ENCODE measurements around the gene TEN1.

The TEN1 gene

DNA sequence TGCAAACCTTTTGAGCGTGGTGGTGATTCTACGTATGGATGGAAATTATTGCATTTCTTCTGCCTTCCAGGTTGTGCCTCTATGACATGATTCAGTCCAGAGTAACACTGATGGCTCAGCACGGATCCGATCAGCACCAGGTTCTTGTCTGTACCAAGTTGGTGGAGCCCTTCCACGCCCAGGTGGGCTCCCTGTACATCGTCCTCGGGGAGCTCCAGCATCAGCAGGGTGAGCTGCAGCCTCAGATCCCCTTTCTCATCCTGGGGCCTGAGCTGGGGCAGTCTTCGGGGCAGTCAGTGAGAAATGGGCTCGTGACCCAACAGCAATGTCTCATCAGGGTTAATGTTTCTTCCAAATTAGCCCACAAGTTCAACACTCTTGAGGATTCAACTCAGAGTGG, 12.4 kb downstream of the TEN1 start:
- no peak for DNase-seq (ENCODE audit: low read depth in 1 of 2, low spot score in 1 of 2)
- TF ChIP-seq, protein P1, sequence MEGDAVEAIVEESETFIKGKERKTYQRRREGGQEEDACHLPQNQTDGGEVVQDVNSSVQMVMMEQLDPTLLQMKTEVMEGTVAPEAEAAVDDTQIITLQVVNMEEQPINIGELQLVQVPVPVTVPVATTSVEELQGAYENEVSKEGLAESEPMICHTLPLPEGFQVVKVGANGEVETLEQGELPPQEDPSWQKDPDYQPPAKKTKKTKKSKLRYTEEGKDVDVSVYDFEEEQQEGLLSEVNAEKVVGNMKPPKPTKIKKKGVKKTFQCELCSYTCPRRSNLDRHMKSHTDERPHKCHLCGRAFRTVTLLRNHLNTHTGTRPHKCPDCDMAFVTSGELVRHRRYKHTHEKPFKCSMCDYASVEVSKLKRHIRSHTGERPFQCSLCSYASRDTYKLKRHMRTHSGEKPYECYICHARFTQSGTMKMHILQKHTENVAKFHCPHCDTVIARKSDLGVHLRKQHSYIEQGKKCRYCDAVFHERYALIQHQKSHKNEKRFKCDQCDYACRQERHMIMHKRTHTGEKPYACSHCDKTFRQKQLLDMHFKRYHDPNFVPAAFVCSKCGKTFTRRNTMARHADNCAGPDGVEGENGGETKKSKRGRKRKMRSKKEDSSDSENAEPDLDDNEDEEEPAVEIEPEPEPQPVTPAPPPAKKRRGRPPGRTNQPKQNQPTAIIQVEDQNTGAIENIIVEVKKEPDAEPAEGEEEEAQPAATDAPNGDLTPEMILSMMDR (IDR thresholded peaks at IDR 0.05; ENCODE audit: insufficient read depth, low read length) = no peak
- no peak for TF ChIP-seq GABPA (IDR thresholded peaks at IDR 0.05; ENCODE audit: low read depth)
- no peak for TF ChIP-seq SPI1 (IDR thresholded peaks at IDR 0.05; ENCODE audit: borderline replicate concordance, low read depth)
- TF ChIP-seq, protein P2, sequence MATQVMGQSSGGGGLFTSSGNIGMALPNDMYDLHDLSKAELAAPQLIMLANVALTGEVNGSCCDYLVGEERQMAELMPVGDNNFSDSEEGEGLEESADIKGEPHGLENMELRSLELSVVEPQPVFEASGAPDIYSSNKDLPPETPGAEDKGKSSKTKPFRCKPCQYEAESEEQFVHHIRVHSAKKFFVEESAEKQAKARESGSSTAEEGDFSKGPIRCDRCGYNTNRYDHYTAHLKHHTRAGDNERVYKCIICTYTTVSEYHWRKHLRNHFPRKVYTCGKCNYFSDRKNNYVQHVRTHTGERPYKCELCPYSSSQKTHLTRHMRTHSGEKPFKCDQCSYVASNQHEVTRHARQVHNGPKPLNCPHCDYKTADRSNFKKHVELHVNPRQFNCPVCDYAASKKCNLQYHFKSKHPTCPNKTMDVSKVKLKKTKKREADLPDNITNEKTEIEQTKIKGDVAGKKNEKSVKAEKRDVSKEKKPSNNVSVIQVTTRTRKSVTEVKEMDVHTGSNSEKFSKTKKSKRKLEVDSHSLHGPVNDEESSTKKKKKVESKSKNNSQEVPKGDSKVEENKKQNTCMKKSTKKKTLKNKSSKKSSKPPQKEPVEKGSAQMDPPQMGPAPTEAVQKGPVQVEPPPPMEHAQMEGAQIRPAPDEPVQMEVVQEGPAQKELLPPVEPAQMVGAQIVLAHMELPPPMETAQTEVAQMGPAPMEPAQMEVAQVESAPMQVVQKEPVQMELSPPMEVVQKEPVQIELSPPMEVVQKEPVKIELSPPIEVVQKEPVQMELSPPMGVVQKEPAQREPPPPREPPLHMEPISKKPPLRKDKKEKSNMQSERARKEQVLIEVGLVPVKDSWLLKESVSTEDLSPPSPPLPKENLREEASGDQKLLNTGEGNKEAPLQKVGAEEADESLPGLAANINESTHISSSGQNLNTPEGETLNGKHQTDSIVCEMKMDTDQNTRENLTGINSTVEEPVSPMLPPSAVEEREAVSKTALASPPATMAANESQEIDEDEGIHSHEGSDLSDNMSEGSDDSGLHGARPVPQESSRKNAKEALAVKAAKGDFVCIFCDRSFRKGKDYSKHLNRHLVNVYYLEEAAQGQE (IDR thresholded peaks at IDR 0.05; ENCODE audit: insufficient replicate concordance, low read depth) = no peak
- TF ChIP-seq POLR2AphosphoS5 (IDR thresholded peaks at IDR 0.05; ENCODE audit: low read depth) = no peak
- H3K4me3 ChIP-seq (replicated peaks; ENCODE audit: insufficient read depth, low read length) = no peak overlapping the region
- no peaks in the 10 kb centered on the region for H3K27me3 ChIP-seq (ENCODE audit: insufficient read depth, poor library complexity, severe bottlenecking)
- no peak overlapping the region for H3K27ac ChIP-seq (replicated peaks)

DNA sequence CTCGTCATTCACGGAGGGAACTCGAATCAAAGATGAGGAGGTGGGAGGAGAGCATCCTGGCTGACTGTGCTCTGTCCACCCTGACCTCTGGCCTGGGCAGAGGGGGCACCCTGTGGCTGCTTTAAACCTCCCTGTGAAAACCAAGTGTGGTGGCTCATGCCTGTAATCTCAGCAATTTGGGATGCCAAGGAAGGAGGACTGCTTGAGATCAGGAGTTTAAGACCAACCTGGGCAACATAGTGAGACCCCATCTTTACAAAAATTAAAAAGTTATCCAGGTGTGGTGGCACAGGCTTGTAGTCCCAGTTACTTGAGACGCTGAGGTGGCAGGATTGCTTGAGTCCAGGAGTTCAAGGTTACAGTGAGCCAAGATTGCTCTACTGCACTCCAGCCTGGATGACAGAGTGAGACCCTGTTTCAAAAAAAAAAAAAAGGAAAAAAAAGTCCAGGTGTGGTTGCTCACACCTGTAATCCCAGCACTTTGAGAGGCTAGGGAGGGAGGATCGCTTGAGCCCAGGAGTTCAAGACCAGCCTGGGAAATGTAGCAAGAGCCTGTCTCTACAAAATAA, 15.8 kb downstream of the TEN1 start:
- DNase-seq (ENCODE audit: low read depth in 1 of 2, low spot score in 1 of 2) = no peak
- no peaks in the 10 kb centered on the region for H3K27me3 ChIP-seq (ENCODE audit: insufficient read depth, poor library complexity, severe bottlenecking)
- no peak for TF ChIP-seq POLR2AphosphoS5 (IDR thresholded peaks at IDR 0.05; ENCODE audit: low read depth)
- TF ChIP-seq, protein P2 (IDR thresholded peaks at IDR 0.05; ENCODE audit: insufficient replicate concordance, low read depth) = no peak
- TF ChIP-seq GABPA (IDR thresholded peaks at IDR 0.05; ENCODE audit: low read depth) = no peak
- TF ChIP-seq SPI1 (IDR thresholded peaks at IDR 0.05; ENCODE audit: borderline replicate concordance, low read depth) = no peak
- TF ChIP-seq, protein P1 (IDR thresholded peaks at IDR 0.05; ENCODE audit: insufficient read depth, low read length) = no peak
- H3K4me3 ChIP-seq (replicated peaks; ENCODE audit: insufficient read depth, low read length) = no peak overlapping the region
- H3K27ac ChIP-seq (replicated peaks) = no peak overlapping the region

DNA sequence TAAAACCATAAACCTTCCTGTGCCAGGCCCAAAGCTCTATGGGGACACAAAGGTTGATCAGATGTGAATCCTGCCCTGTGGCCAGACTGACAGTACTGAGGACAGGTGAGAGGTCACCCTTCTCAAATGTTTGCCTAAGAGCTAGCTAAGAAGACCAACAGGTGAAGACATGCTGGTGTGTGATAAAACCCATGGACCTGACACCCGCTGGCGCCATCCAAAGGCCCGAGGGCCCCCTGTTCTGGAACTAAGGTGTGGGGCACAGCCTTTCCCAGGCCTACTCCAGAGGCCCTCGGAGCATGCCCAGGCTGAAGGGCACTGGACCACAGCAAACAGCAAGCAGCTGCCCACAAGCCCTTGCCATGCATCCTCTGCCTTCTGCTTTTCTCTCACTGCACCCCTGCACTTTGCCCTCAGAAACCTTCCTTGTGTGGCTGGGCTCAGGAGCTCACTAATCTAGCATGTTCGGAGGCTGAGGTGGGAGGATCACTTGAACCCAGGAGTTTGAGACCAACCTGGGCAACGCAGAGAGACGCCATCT, 16.4 kb downstream of the TEN1 start:
- no peak overlapping the region for H3K27ac ChIP-seq (replicated peaks)
- no peak for DNase-seq (ENCODE audit: low read depth in 1 of 2, low spot score in 1 of 2)
- TF ChIP-seq, protein P1 (IDR thresholded peaks at IDR 0.05; ENCODE audit: insufficient read depth, low read length) = no peak
- TF ChIP-seq, protein P2 (IDR thresholded peaks at IDR 0.05; ENCODE audit: insufficient replicate concordance, low read depth) = no peak
- TF ChIP-seq SPI1 (IDR thresholded peaks at IDR 0.05; ENCODE audit: borderline replicate concordance, low read depth) = no peak
- TF ChIP-seq POLR2AphosphoS5 (IDR thresholded peaks at IDR 0.05; ENCODE audit: low read depth) = no peak
- TF ChIP-seq GABPA (IDR thresholded peaks at IDR 0.05; ENCODE audit: low read depth) = no peak
- H3K27me3 ChIP-seq (ENCODE audit: insufficient read depth, poor library complexity, severe bottlenecking) = no peaks in the 10 kb centered on the region
- H3K4me3 ChIP-seq (replicated peaks; ENCODE audit: insufficient read depth, low read length) = no peak overlapping the region
